Measurements from ENCODE around the gene LRRC28. TPM values are rescaled to one million over a fixed set of nuclear protein-coding genes. Genes with fewer than 3 reads are reported as not detected.
"Not testable (repeated sequence)": the region's sequence is repeated elsewhere in the genome, so short reads cannot be mapped to it uniquely, and the experiment has no call there.

The LRRC28 gene
- total RNA-seq, 1 donor from 2014 or later = 20.3 TPM

DNA sequence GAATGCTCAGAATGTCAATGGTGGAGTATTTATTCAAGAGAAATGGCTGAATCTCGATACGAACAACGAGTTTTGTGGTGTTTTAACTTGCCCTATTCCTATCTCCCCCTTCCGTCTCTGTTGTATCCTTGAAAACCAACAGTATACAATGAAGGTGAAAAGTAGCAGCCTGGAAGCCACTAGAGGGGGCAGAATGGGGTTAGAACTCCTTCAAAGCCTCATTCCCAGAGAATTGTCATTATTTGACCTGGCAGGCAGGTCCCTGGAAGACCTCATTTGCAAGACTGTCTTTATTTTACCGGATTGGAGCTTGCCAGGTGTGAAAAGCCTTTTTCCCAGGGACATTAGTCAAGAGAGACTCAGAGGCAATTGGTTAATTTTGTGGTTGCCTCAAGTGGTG lies 139.4 kb downstream of the LRRC28 start:
- peaks cover 4% of the 10 kb centered on the region for H3K9me3 ChIP-seq
- no peak for ATAC-seq
- TF ChIP-seq, protein P1, sequence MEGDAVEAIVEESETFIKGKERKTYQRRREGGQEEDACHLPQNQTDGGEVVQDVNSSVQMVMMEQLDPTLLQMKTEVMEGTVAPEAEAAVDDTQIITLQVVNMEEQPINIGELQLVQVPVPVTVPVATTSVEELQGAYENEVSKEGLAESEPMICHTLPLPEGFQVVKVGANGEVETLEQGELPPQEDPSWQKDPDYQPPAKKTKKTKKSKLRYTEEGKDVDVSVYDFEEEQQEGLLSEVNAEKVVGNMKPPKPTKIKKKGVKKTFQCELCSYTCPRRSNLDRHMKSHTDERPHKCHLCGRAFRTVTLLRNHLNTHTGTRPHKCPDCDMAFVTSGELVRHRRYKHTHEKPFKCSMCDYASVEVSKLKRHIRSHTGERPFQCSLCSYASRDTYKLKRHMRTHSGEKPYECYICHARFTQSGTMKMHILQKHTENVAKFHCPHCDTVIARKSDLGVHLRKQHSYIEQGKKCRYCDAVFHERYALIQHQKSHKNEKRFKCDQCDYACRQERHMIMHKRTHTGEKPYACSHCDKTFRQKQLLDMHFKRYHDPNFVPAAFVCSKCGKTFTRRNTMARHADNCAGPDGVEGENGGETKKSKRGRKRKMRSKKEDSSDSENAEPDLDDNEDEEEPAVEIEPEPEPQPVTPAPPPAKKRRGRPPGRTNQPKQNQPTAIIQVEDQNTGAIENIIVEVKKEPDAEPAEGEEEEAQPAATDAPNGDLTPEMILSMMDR (IDR thresholded peaks at IDR 0.05) = no peak

GRCh38 chr15:99393641-99394040 lies 142.4 kb downstream of the LRRC28 start:
- ATAC-seq (no peak), DNase-seq (no peak)
- H3K27ac ChIP-seq = no peak overlapping the region
- TF ChIP-seq, protein P1 (IDR thresholded peaks at IDR 0.05) = no peak
- intact Hi-C loops (cut with DNase I) = no loop called here
- no peak overlapping the region for H3K4me3 ChIP-seq
- no peaks in the 10 kb centered on the region for H3K36me3 ChIP-seq
- no peaks in the 10 kb centered on the region for H3K4me1 ChIP-seq
- H3K9me3 ChIP-seq = peaks cover 4% of the 10 kb centered on the region
- no peaks in the 10 kb centered on the region for H3K27me3 ChIP-seq

More for the DNA sequence above, 139.4 kb downstream of the LRRC28 start:
- no peak for DNase-seq
- Histone ChIP-seq H3K27ac (no peak overlapping the region), H3K27me3 (no peaks in the 10 kb centered on the region), H3K36me3 (no peaks in the 10 kb centered on the region), H3K4me1 (peaks cover 11% of the 10 kb centered on the region), H3K4me3 (no peak overlapping the region)
- intact Hi-C loops (cut with DNase I) = no loop called here

- H3K27ac ChIP-seq = no peak overlapping the region
- peaks cover 4% of the 10 kb centered on the region for H3K9me3 ChIP-seq
- DNase-seq = no peak
- H3K27me3 ChIP-seq = no peaks in the 10 kb centered on the region
- H3K4me1 ChIP-seq = no peaks in the 10 kb centered on the region
- intact Hi-C loops (cut with DNase I) = no loop called here
- TF ChIP-seq, protein P1 (IDR thresholded peaks at IDR 0.05) = no peak
- H3K36me3 ChIP-seq = no peaks in the 10 kb centered on the region
- ATAC-seq = no peak
- H3K4me3 ChIP-seq = no peak overlapping the region
These were observed 145.1 kb downstream of the LRRC28 start for GRCh38 chr15:99396375-99396774.

- Histone ChIP-seq H3K4me3 (no peak overlapping the region), H3K4me1 (peaks cover 11% of the 10 kb centered on the region), H3K9me3 (no peaks in the 10 kb centered on the region), H3K36me3 (no peaks in the 10 kb centered on the region), H3K27ac (no peak overlapping the region), H3K27me3 (no peaks in the 10 kb centered on the region)
- no peak for DNase-seq
- intact Hi-C loops (cut with DNase I) = no loop called here
- TF ChIP-seq, protein P1 (IDR thresholded peaks at IDR 0.05) = no peak
- no peak for ATAC-seq
These were observed 147.8 kb downstream of the LRRC28 start for GRCh38 chr15:99399061-99399460.

GRCh38 chr15:99399618-99400017 lies 148.3 kb downstream of the LRRC28 start:
- intact Hi-C loops (cut with DNase I) = no loop called here
- Histone ChIP-seq H3K27me3 (no peaks in the 10 kb centered on the region), H3K27ac (no peak overlapping the region), H3K4me1 (peaks cover 11% of the 10 kb centered on the region), H3K36me3 (no peaks in the 10 kb centered on the region), H3K4me3 (no peak overlapping the region), H3K9me3 (no peaks in the 10 kb centered on the region)
- no peak for ATAC-seq
- DNase-seq = no peak
- TF ChIP-seq, protein P1 (IDR thresholded peaks at IDR 0.05) = no peak

DNA sequence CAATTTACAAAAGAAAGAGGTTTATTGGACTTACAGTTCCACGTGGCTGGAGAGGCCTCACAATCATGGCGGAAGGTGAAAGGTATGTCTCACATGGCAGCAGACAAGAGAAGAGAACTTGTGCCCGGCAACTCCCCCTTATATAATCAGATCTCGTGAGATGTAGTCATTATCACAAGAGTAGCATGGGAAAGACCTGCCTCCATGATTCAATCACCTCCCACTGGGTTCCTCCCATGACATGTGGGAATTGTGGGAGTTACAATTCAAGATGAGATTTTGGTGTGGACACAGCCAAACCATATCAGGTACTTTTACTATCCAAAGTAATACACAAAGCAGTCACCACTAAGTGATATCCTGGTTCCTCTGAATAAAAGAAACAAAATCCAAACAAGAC lies 149.9 kb downstream of the LRRC28 start:
- intact Hi-C loops (cut with DNase I); DNase-seq; H3K4me3 ChIP-seq; ATAC-seq; H3K27me3 ChIP-seq; H3K36me3 ChIP-seq; H3K9me3 ChIP-seq: not testable (repeated sequence)
- peaks cover 11% of the 10 kb centered on the region for H3K4me1 ChIP-seq
- H3K27ac ChIP-seq = peak overlapping the region; percentile 11
